Liver (tissue), 9 donors: ENCODE data around the gene BCL2L13. TPM values are rescaled to one million over a fixed set of nuclear protein-coding genes. Genes with fewer than 3 reads are reported as not detected.

Experiments
- DNase-seq: peaks from one replicate; pipeline ENCODE4 v3.0.0-alpha.2; 2017; ENCODE audit warnings: low spot score
- H3K27ac ChIP-seq, 2 donors: one replicate each; pipeline ENCODE4 v1.7.0; 2013; ENCODE audit warnings: inconsistent platforms in 2 of 2, low read length in 2 of 2, control low read depth in 1 of 2, low read depth in 1 of 2, mild to moderate bottlenecking in 1 of 2
- H3K27me3 ChIP-seq, 4 donors: one replicate each; pipeline versions ENCODE4 v1.6.1 to v1.7.0; 2013; ENCODE audit warnings: low read length in 3 of 4, inconsistent platforms in 1 of 4, mild to moderate bottlenecking in 1 of 4, moderate library complexity in 1 of 4; ENCODE audit not compliant: control insufficient read depth in 4 of 4, insufficient read depth in 4 of 4
- H3K36me3 ChIP-seq, 4 donors: one replicate each; pipeline versions ENCODE4 v1.6.1 to v1.7.0; 2013; ENCODE audit warnings: low read length in 3 of 4, mild to moderate bottlenecking in 3 of 4, low read depth in 1 of 4, moderate library complexity in 1 of 4; ENCODE audit not compliant: control insufficient read depth in 4 of 4, insufficient read depth in 3 of 4
- H3K4me1 ChIP-seq, 4 donors: one replicate each; pipeline versions ENCODE4 v1.6.1 to v1.7.0; 2013; ENCODE audit warnings: low read length in 3 of 4, mild to moderate bottlenecking in 3 of 4, moderate library complexity in 1 of 4; ENCODE audit not compliant: control insufficient read depth in 4 of 4, insufficient read depth in 4 of 4
- H3K4me3 ChIP-seq, 3 donors: one replicate each; pipeline versions ENCODE4 v1.6.1 to v1.7.0; 2013; ENCODE audit warnings: low read length in 3 of 3, control low read depth in 1 of 3, low read depth in 1 of 3, mild to moderate bottlenecking in 1 of 3
- H3K9ac ChIP-seq, 2 donors: one replicate each; pipeline ENCODE4 v1.7.0; 2013; ENCODE audit warnings: low read length in 2 of 2, mild to moderate bottlenecking in 2 of 2, moderate library complexity in 2 of 2, control low read depth in 1 of 2, low read depth in 1 of 2
- H3K9me3 ChIP-seq, 4 donors: one replicate each; pipeline versions ENCODE4 v1.6.1 to v1.7.0; 2013; ENCODE audit warnings: low read length in 3 of 4; ENCODE audit not compliant: control insufficient read depth in 4 of 4
- ATF3 ChIP-seq: IDR thresholded peaks from 2 replicates; pipeline ENCODE4 v1.6.1; 2016; ENCODE audit warnings: antibody characterized with exemption
- CTCF ChIP-seq: fragments of 150-350 bp; IDR thresholded peaks from 2 replicates; pipeline ENCODE4 v1.5.1; 2017; ENCODE audit warnings: improper control_type of control experiment, low read depth, low read length; ENCODE audit not compliant: missing input control
- EGR1 ChIP-seq, 2 donors: IDR thresholded peaks; 2 replicates each; pipeline ENCODE4 v1.6.1; 2016 to 2018; ENCODE audit warnings: antibody characterized with exemption in 2 of 2, low read depth in 2 of 2
- FOXA1 ChIP-seq: IDR thresholded peaks from 2 replicates; pipeline ENCODE4 v1.6.1; 2016; ENCODE audit warnings: antibody characterized with exemption
- FOXA2 ChIP-seq: IDR thresholded peaks from 2 replicates; pipeline ENCODE4 v1.6.1; 2016; ENCODE audit warnings: antibody characterized with exemption
- GABPA ChIP-seq, 2 donors: IDR thresholded peaks in 1 of 2; conservative IDR thresholded peaks in 1 of 2; 2 replicates each; pipeline ENCODE4 v1.6.1; 2016; ENCODE audit warnings: antibody characterized with exemption in 2 of 2, mild to moderate bottlenecking in 1 of 2, moderate library complexity in 1 of 2
- HNF4A ChIP-seq, 2 donors: conservative IDR thresholded peaks; 2 replicates each; pipeline ENCODE4 v1.6.1; 2016; ENCODE audit warnings: antibody characterized with exemption in 2 of 2, mild to moderate bottlenecking in 2 of 2
- HNF4G ChIP-seq: IDR thresholded peaks from 2 replicates; pipeline ENCODE4 v1.6.1; 2016; ENCODE audit warnings: antibody characterized with exemption
- JUND ChIP-seq, 2 donors: IDR thresholded peaks; 2 replicates each; pipeline ENCODE4 v1.6.1; 2016; ENCODE audit warnings: antibody characterized with exemption in 2 of 2
- MAX ChIP-seq: IDR thresholded peaks from 2 replicates; pipeline ENCODE4 v1.6.1; 2016; ENCODE audit warnings: antibody characterized with exemption
- NR2F2 ChIP-seq: IDR thresholded peaks from 2 replicates; pipeline ENCODE4 v1.6.1; 2016; ENCODE audit warnings: antibody characterized with exemption
- RAD21 ChIP-seq, 2 donors: IDR thresholded peaks; 2 replicates each; pipeline ENCODE4 v1.6.1; 2016; ENCODE audit warnings: antibody characterized with exemption in 2 of 2, mild to moderate bottlenecking in 2 of 2
- REST ChIP-seq: IDR thresholded peaks from 2 replicates; pipeline ENCODE4 v1.6.1; 2016; ENCODE audit warnings: antibody characterized with exemption, mild to moderate bottlenecking
- RXRA ChIP-seq, 2 donors: IDR thresholded peaks; 2 replicates each; pipeline ENCODE4 v1.6.1; 2017 to 2018; ENCODE audit warnings: antibody characterized with exemption in 2 of 2, mild to moderate bottlenecking in 1 of 2
- SP1 ChIP-seq: IDR thresholded peaks from 2 replicates; pipeline ENCODE4 v1.6.1; 2018; ENCODE audit warnings: antibody characterized with exemption, mild to moderate bottlenecking
- TAF1 ChIP-seq: conservative IDR thresholded peaks from 2 replicates; pipeline ENCODE4 v1.6.1; 2016; ENCODE audit warnings: antibody characterized with exemption, mild to moderate bottlenecking
- YY1 ChIP-seq: IDR thresholded peaks from 2 replicates; pipeline ENCODE4 v1.6.1; 2016; ENCODE audit warnings: antibody characterized with exemption, mild to moderate bottlenecking
- ZBTB33 ChIP-seq: IDR thresholded peaks from 2 replicates; pipeline ENCODE4 v1.6.1; 2016; ENCODE audit warnings: antibody characterized with exemption
- WGBS: extraction: QIAGEN DNeasy Blood & Tissue Kit; methylation state at CpG from one replicate; pipeline ENCODE4 v1.1.7; 2013; 5-methylcytosine and 5-hydroxymethylcytosine counted together
- polyA plus RNA-seq, 2 donors: library from polyadenylated mRNA; stranded (reverse) in 1 of 2; unstranded in 1 of 2; fragments of 200-250 nt in 1 of 2; fragments of >200 nt in 1 of 2; fragmentation: Nextera tagmentation in 1 of 2; extraction: Ambion mirVana in 1 of 2; gene quantifications; one replicate each; pipeline versions ENCODE4 v1.2.1 to v1.2.3, GENCODE V29; 2013 to 2015
- total RNA-seq, 2 donors: library from RNA; depleted of rRNA; stranded (reverse); fragments of >200 nt; gene quantifications; one replicate each; pipeline ENCODE4 v1.2.3, GENCODE V29; 2014
- donor health status: healthy.
- donor health status: healthy.
- donor health status: healthy.
- donor health status: healthy.
- donor health status: healthy.

Gene BCL2L13
- total and polyA plus RNA-seq, 4 donors: 22.3 to 31.8 (median 24.5) TPM

- Histone ChIP-seq H3K27me3 (no peaks in the 10 kb centered on the region), H3K36me3 (peaks cover 0 to 7% (median 0%) of the 10 kb centered on the region in 4 donors), H3K4me1 (peaks cover 5 to 14% (median 8%) of the 10 kb centered on the region in 4 donors), H3K9me3 (no peaks in the 10 kb centered on the region), H3K27ac (peak overlapping the region; percentile 78 to 86), H3K9ac (peak overlapping the region; percentile 89 to 95), H3K4me3 (peak overlapping the region; percentile 90 to 100 (median 98))
- WGBS: 0% methylated on average over 1 of the region's 1 CpG
- no peak for DNase-seq
- TF ChIP-seq GABPA (IDR thresholded peaks at IDR 0.05 in 1 of 2, conservative IDR thresholded peaks at IDR 0.05 in 1 of 2): no peak
- TF ChIP-seq FOXA1: no peak
- TF ChIP-seq REST: no peak
These were observed 9.4 kb upstream of the BCL2L13 start for GRCh38 chr22:17629173-17629489.

GRCh38 chr22:17629641-17630040 lies 8.9 kb upstream of the BCL2L13 start:
- no peaks in the 10 kb centered on the region for H3K9me3 ChIP-seq
- H3K36me3 ChIP-seq: peaks cover 0 to 3% (median 0%) of the 10 kb centered on the region in 4 donors
- TF ChIP-seq HNF4A (conservative IDR thresholded peaks at IDR 0.05): no peak
- TF ChIP-seq EGR1 (IDR thresholded peaks at IDR 0.05; ENCODE audit: low read depth in 2 of 2): no peak
- TF ChIP-seq ZBTB33: no peak
- TF ChIP-seq HNF4G: no peak
- TF ChIP-seq MAX: no peak
- TF ChIP-seq FOXA2: no peak
- TF ChIP-seq FOXA1: no peak
- TF ChIP-seq JUND (IDR thresholded peaks at IDR 0.05): no peak
- TF ChIP-seq SP1: no peak
- TF ChIP-seq RXRA (IDR thresholded peaks at IDR 0.05): no peak
- no peak for TF ChIP-seq NR2F2
- TF ChIP-seq RAD21 (IDR thresholded peaks at IDR 0.05): no peak
- no peak for TF ChIP-seq CTCF
- no peak for TF ChIP-seq YY1
- TF ChIP-seq REST: no peak
- TF ChIP-seq TAF1: no peak
- TF ChIP-seq GABPA (IDR thresholded peaks at IDR 0.05 in 1 of 2, conservative IDR thresholded peaks at IDR 0.05 in 1 of 2): no peak
- TF ChIP-seq ATF3: no peak
- H3K27me3 ChIP-seq: no peaks in the 10 kb centered on the region
- H3K4me3 ChIP-seq: no peak overlapping the region
- WGBS: 83% methylated on average over 7 of the region's 7 CpGs
- peaks cover 5 to 14% (median 8%) of the 10 kb centered on the region in 4 donors for H3K4me1 ChIP-seq
- H3K27ac ChIP-seq: no peak overlapping the region
- no peak overlapping the region for H3K9ac ChIP-seq
- no peak for DNase-seq
